Measurements from ENCODE around the gene IGF1R.
A peak's percentile ranks its signal among the peaks of the same experiment; 100 is the strongest.

Gene IGF1R

DNA sequence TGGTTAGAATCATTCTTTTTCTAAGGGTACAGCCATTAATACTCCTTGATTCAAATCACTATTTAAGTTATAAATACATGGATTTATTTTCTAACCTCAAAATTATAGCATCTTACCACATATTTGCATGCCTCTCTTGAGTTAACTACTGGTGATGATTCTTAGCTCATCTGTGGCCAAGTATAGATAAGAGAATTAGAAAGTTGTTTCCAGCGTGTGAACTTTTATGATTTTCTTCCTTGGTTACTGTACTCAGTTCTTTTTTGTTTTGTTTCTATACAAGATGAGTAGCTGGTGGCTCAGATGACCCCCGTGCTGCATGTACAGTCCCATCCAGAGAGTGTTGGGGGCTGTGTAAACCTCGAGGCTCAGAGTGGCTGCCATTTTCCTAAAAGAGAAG, 124.6 kb downstream of the IGF1R start:
- no peak for DNase-seq (ENCODE audit: low read depth in 1 of 2, low spot score in 1 of 2)
- no peaks in the 10 kb centered on the region for H3K27me3 ChIP-seq (ENCODE audit: insufficient read depth, poor library complexity, severe bottlenecking)
- no peak overlapping the region for H3K27ac ChIP-seq (replicated peaks)
- no peak overlapping the region for H3K4me3 ChIP-seq (replicated peaks; ENCODE audit: insufficient read depth, low read length)
- TF ChIP-seq POLR2AphosphoS5 (IDR thresholded peaks at IDR 0.05; ENCODE audit: low read depth) (no peak), SPI1 (IDR thresholded peaks at IDR 0.05; ENCODE audit: borderline replicate concordance, low read depth) (no peak), GABPA (IDR thresholded peaks at IDR 0.05; ENCODE audit: low read depth) (no peak)
- TF ChIP-seq, protein P1, sequence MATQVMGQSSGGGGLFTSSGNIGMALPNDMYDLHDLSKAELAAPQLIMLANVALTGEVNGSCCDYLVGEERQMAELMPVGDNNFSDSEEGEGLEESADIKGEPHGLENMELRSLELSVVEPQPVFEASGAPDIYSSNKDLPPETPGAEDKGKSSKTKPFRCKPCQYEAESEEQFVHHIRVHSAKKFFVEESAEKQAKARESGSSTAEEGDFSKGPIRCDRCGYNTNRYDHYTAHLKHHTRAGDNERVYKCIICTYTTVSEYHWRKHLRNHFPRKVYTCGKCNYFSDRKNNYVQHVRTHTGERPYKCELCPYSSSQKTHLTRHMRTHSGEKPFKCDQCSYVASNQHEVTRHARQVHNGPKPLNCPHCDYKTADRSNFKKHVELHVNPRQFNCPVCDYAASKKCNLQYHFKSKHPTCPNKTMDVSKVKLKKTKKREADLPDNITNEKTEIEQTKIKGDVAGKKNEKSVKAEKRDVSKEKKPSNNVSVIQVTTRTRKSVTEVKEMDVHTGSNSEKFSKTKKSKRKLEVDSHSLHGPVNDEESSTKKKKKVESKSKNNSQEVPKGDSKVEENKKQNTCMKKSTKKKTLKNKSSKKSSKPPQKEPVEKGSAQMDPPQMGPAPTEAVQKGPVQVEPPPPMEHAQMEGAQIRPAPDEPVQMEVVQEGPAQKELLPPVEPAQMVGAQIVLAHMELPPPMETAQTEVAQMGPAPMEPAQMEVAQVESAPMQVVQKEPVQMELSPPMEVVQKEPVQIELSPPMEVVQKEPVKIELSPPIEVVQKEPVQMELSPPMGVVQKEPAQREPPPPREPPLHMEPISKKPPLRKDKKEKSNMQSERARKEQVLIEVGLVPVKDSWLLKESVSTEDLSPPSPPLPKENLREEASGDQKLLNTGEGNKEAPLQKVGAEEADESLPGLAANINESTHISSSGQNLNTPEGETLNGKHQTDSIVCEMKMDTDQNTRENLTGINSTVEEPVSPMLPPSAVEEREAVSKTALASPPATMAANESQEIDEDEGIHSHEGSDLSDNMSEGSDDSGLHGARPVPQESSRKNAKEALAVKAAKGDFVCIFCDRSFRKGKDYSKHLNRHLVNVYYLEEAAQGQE (IDR thresholded peaks at IDR 0.05; ENCODE audit: insufficient replicate concordance, low read depth) = no peak
- TF ChIP-seq, protein P2, sequence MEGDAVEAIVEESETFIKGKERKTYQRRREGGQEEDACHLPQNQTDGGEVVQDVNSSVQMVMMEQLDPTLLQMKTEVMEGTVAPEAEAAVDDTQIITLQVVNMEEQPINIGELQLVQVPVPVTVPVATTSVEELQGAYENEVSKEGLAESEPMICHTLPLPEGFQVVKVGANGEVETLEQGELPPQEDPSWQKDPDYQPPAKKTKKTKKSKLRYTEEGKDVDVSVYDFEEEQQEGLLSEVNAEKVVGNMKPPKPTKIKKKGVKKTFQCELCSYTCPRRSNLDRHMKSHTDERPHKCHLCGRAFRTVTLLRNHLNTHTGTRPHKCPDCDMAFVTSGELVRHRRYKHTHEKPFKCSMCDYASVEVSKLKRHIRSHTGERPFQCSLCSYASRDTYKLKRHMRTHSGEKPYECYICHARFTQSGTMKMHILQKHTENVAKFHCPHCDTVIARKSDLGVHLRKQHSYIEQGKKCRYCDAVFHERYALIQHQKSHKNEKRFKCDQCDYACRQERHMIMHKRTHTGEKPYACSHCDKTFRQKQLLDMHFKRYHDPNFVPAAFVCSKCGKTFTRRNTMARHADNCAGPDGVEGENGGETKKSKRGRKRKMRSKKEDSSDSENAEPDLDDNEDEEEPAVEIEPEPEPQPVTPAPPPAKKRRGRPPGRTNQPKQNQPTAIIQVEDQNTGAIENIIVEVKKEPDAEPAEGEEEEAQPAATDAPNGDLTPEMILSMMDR (IDR thresholded peaks at IDR 0.05; ENCODE audit: insufficient read depth, low read length) = no peak

DNA sequence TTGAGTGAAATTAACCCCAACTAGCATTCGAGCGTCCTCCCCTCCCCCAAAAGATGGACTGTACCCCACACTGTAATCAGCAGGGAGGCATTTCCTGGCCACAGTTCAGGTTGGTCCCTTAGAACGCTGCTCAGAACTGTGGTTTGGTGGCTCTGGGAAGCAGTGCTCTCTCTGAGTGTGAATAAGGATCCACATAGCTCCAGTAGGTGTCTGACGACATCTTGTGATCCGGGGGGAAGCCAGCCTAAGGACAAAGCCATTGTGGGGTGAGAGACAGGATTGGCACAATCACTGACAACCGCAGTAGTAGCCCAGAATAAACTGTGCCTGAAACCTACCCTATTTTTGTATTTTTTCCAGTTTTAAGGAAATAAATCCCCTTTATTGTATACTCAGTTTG, 125.3 kb downstream of the IGF1R start:
- no peaks in the 10 kb centered on the region for H3K27me3 ChIP-seq (ENCODE audit: insufficient read depth, poor library complexity, severe bottlenecking)
- H3K27ac ChIP-seq (replicated peaks) = no peak overlapping the region
- DNase-seq (ENCODE audit: low read depth in 1 of 2, low spot score in 1 of 2) = no peak
- TF ChIP-seq POLR2AphosphoS5 (IDR thresholded peaks at IDR 0.05; ENCODE audit: low read depth) = no peak
- TF ChIP-seq, protein P2 (IDR thresholded peaks at IDR 0.05; ENCODE audit: insufficient read depth, low read length) = no peak
- no peak for TF ChIP-seq GABPA (IDR thresholded peaks at IDR 0.05; ENCODE audit: low read depth)
- TF ChIP-seq, protein P1 (IDR thresholded peaks at IDR 0.05; ENCODE audit: insufficient replicate concordance, low read depth) = no peak
- no peak for TF ChIP-seq SPI1 (IDR thresholded peaks at IDR 0.05; ENCODE audit: borderline replicate concordance, low read depth)
- no peak overlapping the region for H3K4me3 ChIP-seq (replicated peaks; ENCODE audit: insufficient read depth, low read length)

DNA sequence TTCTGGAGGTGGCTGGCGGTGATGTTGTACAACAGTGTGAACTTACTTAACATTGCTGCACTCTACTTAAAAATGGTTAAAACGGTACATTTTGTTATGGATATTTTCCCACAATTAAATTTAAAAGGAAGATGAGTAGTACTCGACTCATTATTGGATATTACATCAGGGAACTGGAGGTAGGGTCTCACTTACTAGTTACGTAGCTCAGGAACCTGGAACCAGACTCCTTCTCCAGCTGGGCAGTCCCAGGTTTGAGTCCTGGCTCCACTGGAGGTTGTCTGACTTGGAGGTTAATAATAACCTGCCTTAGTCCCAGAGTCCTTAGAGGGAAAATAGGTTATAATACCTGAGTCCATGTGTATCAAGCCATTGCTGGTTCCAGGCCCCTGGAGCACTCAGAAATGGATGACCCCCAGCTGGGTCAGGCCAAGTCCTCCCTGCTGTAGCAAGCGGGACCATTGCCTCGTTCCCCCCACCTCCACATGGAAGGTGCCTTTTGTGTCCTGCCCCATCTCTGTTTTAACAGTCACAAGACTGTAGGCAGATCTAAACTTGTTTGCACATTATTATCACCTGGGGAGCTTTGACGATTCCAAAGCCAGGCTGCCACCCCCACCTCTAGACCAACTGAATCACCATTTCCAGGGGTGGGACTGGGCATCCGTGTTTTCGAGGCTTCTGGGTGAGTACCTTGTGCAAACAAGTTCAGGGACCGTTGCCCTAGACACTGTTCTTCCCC, 126.6 kb downstream of the IGF1R start:
- peak overlapping the region; percentile 62 for H3K27ac ChIP-seq (replicated peaks)
- DNase-seq (ENCODE audit: low read depth in 1 of 2, low spot score in 1 of 2) = peak in 1 of 2 experiments; percentile 30
- no peaks in the 10 kb centered on the region for H3K27me3 ChIP-seq (ENCODE audit: insufficient read depth, poor library complexity, severe bottlenecking)
- no peak overlapping the region for H3K4me3 ChIP-seq (replicated peaks; ENCODE audit: insufficient read depth, low read length)
- TF ChIP-seq, protein P1 (IDR thresholded peaks at IDR 0.05; ENCODE audit: insufficient replicate concordance, low read depth) = no peak
- TF ChIP-seq SPI1 (IDR thresholded peaks at IDR 0.05; ENCODE audit: borderline replicate concordance, low read depth) = no peak
- TF ChIP-seq, protein P2 (IDR thresholded peaks at IDR 0.05; ENCODE audit: insufficient read depth, low read length) = no peak
- no peak for TF ChIP-seq GABPA (IDR thresholded peaks at IDR 0.05; ENCODE audit: low read depth)
- no peak for TF ChIP-seq POLR2AphosphoS5 (IDR thresholded peaks at IDR 0.05; ENCODE audit: low read depth)
